ENCODE measurements around the gene BCL2L2.

Gene BCL2L2

GRCh38 chr14:23357261-23357660 is 50.6 kb downstream of the BCL2L2 start:
- no peak for DNase-seq

- no peak for DNase-seq
These were observed 51.4 kb downstream of the BCL2L2 start for GRCh38 chr14:23358042-23358441.

GRCh38 chr14:23358553-23359166 is 52.0 kb downstream of the BCL2L2 start:
- DNase-seq: no peak

- no peak for DNase-seq
These were observed 52.6 kb downstream of the BCL2L2 start for GRCh38 chr14:23359167-23359626.

- DNase-seq: no peak
These were observed 53.3 kb downstream of the BCL2L2 start for GRCh38 chr14:23359722-23360447.

GRCh38 chr14:23360496-23360895 is 53.9 kb downstream of the BCL2L2 start:
- DNase-seq: no peak

- no peak for DNase-seq
These were observed 54.7 kb downstream of the BCL2L2 start for GRCh38 chr14:23361320-23361719.

All from activated CD4-positive, alpha-beta T cell treated with anti-CD3 and anti-CD28 coated beads for 48 hours (primary cell).